Measurements from ENCODE around the gene ZFAND6.
"Not testable (repeated sequence)": the region's sequence is repeated elsewhere in the genome, so short reads cannot be mapped to it uniquely, and the experiment has no call there.

The ZFAND6 gene

DNA sequence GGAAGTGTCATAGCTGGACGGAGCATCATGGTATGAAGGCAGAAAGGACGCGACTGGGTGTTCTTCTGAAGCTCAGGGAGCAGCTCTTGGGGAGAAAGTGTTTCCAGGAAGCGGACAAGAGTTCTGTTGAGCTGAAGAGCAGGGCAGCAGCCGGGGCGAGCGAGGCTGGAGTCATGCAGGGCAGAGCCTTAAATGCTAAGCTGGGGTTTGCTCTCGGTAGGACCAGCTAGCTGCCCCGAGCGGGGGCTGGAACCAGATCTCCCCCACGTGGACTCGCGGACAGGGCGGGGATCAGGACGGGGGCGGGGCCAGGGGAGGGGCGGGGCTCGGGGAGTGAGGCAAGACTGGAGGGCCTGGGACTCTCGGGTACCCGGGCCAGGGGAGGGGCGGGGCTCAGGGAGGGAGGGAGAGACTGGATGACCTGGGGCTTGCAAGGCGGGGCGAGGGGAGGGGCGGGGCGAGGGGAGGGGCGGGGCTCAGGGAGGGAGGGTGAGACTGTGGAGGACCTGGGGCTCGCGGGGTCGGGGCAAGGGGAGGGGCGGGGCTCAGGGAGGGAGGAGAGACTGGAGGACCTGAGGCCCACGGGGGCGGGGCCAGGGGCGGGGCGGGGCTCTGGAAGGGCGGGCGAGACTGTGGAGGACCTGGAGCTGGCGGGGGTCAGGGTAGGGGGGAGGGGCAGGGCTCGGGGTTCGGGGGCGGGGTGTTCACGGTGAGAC, 92.9 kb downstream of the ZFAND6 start:
- DNase-seq, result peak; percentile 89

DNA sequence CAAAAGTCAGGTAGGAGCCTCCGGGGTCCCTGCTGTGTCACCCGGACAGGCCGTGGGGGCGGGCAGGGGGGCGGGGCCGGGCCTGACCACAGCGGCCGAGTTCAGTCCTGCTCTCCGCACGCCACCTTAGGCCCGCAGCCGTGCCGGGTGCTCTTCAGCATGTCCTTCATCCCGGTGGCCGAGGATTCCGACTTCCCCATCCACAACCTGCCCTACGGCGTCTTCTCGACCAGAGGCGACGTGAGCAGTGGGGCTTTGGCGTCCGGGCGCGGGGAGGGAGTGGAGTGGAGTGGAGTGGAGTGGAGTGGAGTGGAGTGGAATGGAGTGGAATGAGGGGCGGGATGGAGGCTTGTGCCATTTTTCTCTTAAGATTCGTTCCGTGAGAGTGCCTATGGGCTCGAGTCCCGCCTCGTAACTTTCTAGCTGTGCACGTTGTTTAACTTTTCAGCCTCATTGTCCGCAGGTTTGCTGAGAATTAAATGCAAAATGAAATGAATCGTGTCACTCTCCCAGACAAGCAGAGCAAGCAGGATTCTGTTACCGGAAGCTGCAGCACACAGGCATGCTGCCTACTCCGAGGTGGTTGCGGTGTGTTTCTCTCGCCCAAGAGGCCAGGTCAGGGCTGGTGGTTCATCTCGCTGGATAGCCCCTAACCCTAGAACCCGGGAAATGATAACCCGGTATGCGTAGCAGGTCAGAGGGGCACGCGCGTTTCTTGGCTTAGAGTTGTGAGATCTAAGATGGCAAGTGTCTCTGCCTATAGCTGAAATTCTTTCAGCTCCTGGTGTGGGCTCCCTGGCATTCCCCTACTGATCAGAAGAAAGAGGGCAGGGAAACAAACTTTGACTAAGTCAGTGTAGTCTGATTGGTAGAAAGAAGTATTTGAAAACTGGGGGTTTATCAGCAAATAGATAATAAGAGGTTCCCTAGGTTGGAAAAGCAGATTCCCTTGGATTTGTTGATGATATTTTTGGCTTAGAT, 93.7 kb downstream of the ZFAND6 start, which contains the start of gene FAH:
Gene FAH (plus strand): TSS at position 104 of the 981 bp plus-strand sequence. CDS start 56 bp downstream, at position 160.
- peak; percentile 58 for DNase-seq

DNA sequence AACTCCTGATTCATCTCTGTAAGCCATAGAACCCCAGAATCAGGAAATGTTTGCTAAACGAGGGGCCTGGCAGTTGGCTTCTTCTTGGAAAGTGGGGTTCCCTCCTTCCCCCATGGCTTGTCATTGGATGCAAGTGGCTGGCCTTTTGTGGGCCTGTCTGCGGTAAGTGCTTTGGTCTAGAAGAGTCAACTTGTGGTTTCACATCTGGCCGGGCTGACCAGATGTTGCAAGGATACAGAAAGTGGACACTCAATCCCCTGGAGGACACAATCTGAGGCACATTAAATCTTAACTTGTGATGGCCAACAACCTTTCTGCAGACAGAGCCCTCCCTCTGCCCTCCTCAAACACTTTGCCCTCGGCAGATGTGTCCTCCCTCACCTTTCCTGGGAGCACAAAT, 94.4 kb downstream of the ZFAND6 start:
- DNase-seq, result no peak

DNA sequence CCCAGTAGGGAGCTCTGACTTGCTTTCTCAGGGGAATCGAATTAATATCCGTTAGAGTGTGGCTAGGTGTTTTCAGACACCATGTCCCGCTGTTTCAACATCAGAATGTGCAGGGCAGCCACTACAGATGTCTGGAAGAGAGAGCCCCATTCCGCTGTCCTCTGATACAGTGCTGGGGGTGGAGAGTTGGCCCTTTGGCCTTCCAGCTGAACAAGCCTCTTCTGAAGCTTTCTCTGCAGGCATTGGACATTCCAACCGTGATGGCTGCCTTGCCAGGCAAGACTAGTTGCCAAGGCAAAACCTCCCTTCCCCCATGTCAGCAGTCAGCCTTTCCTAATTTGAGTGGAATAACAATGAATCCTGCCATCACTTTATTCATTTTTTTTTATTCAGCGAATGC, 94.9 kb downstream of the ZFAND6 start:
- DNase-seq, result no peak

DNA sequence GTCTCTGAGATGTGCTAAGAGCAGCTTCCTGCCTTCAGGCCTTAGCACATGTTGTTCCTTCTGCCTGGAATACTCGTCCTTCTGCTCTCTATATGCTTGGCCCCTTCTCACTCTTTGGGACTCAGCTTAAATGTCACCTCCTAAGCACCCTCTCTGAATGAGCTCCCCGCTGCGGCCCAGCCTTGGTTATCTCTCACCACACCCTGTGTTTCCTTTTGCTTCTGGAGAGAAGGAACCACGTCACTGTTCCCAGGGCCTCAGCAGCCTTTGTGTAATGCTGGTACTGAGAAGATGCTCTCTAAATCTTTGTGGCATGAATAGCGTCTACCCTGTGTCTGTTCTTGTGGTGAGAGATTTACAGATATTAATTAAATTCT, 95.5 kb downstream of the ZFAND6 start:
- DNase-seq, result no peak

DNA sequence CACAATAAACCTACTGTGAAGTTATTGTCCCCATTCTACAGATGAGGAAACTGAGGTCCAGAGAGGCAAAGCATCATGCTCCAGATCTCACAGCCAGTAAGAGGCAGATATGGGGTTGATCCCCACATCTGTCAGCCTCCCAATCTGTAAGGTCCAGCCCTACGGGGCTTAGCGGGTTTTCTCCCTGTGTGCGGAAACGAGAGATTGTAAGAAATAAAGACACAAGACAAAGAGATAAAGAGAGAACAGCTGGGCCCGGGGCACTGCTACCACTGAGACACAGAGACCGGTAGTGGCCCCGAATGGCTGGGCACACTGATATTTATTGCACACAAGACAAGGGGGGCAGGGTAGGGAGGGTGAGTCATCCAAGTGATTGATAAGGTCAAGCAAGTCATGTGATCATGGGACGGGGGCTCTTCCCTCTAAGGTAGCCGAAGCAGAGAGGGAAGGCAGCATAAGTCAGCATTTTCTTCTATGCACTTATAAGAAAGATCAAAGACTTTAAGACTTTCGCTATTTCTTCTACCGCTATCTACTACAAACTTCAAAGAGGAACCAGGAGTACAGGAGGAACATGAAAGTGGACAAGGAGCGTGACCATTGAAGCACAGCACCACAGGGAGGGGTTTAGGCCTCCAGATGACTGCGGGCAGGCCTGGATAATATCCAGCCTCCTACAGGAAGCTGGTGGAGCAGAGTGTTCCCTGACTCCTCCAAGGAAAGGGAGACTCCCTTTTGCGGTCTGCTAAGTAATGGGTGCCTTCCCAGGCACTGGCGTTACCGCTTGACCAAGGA, 96.1 kb downstream of the ZFAND6 start:
- DNase-seq, result not testable (repeated sequence)

DNA sequence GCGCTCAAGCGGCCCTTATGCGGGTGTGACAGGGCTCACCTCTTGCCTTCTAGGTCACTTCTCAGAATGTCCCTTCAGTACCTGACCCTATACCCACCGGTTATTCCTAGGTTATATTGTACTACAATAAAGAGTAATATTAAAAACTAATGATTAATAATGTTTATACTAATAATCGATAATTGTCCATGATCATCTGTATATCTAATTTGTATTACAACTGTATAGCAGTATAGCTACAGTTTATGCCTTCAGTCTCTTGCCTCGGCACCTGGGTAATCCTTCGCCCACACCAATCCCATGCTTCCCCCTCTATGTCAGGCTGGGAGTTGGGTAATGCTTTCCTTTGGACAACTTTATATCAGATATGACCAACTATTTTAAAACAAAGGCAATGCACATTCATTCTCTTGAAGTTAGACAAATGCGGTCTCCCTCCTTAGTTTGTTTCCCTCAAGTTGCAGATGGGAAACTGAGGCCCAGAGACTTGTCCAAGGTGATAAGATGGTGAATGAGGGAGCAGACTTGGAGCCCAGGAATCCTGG, 96.8 kb downstream of the ZFAND6 start:
- DNase-seq, result no peak

DNA sequence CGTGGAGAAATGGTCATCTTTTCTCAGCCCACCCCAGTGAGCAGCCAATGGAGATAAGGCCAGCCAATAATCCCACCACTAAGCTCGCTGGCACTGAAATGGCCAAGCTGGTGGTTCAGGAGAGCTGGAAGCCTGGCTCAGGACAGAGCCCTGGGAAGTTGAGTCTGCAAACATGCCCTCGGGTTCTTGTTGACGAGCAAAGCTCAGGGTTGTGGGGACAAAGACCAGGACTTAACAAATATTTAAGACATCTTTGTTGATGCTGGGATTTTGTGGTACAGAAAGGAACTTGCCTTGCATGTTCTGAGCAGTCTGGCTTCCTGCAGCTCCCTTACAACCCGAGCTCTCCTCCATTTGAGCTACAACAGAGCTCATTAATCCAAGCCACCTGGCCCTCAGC, 97.7 kb downstream of the ZFAND6 start:
- no peak for DNase-seq

DNA sequence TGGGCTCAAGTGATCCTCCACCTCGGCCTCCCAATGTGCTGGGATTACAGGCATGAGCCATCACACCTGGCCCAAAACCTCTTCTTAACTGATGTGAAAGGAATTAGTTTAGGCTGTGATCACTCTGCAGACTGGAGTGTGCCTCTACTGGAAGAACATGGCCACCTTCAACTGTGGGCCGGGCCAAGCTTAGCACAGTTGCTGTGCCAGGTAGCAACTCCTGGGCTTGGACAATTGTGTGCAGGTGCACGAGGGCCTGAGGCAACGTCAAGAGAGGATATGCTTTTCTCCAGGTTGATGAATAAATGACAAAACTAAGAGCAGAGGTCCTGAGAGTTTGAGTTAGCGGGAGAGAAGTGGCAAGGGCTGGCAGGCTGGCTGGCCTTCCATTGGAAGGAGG, 99.8 kb downstream of the ZFAND6 start:
- no peak for DNase-seq

DNA sequence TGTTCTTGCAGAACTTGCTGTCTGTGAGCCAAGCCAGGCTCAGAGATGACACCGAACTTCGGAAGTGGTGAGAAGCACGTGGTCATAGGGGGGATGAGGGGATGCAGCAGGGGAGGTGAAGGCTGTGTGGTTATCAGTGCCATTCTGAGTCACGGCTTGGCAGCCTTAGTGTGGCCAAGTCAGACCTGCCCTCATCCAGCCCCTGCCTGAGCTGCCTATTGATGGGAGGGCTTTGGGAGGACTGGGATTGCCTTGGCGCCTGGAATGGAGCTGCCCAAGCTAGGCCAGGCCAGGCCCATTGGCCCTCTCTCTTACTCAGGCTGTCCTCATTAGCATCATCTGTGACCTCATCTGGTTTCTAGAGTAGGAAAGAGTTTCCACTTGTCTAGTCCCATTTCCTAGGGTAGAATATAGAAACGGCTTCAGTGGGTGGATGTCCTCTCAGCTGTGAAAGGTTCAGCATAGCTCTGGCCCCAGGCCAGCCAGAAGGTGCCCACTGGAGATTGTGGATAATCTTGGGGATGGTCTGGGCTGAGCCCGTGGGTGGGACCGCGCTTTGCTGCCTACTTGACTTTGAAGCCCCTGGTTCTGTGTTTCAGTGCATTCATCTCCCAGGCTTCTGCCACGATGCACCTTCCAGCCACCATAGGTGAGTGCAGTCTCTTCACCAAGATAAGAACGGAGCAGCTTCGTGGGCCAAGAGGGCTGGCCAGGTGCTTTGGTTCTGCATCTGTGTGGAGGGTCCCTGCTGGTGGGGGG, 100.5 kb downstream of the ZFAND6 start:
- DNase-seq, result no peak

DNA sequence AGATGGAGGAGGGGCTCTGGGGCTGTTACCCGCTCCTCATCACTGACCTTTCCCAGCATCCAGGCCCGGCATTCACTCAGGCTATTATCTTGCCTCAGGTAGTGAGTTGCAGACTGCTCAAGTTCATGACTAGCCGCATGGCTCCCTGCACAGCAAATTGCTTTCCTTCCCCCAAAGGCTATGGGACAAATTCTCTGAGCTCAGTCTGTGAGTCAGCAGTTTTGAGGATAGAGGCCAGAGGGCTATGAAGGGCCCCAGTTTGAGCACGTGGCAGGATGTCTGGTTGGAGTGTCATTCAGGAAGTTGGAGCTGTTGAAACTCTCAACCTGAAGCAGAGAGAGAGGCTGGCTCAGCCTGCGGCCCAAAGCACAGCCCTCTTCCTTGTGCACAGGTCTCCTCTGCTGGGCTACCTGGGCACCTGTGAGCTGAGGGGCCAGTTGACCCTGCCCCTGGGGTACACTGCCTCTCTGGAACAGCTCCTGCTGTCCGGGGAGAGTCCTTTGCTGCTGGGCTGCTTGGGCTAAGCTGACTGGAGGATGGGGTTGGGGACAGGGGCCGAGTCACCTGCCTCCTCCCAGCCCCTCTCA, 101.2 kb downstream of the ZFAND6 start:
- peak; percentile 20 for DNase-seq

DNA sequence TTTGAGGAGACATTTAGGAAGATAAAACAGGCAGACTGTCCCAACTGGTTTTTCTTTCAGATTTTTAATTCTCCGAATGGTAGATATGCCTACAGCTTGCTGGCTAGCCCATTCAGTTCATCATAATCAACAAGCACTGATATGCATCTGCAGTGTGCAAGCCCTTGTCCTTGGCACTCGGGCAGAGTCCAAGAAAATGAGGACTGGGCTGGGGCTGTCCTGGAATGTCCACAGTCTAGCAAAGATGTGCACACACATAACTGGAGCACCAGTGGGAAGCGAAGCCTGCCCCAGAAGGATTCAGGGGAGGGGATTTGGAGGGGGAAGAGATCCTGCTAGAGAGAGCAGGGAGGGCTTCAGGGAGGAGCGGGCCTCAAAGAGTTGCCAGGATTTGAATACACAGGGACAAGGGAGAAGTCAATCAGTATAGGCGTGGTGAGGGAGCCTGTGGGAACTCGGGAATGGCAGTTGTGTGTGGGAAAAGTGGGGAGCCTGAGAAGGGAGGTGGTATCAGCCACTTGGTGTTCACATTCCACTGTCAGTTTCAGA, 102.1 kb downstream of the ZFAND6 start:
- DNase-seq, result no peak

DNA sequence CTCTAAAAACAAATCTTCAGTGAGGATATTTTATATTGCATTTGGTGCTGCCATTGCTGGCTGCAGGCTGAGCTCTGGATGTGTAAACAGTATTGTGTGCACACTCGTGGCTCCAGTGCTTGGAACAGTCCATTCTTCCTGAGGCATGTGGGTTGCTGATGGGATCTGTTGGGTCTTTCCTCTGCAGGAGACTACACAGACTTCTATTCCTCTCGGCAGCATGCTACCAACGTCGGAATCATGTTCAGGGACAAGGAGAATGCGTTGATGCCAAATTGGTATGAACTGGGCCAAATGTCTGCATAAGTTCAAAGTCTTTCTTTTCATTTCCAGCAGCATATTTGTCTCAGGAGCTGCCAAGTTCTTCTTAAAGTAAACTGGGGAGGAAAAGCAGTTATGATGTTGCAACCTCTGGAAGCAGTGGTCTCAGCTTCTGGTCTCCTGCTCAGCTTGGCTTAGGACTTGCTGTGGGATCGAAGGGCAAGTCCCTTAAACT, 102.6 kb downstream of the ZFAND6 start:
- no peak for DNase-seq

DNA sequence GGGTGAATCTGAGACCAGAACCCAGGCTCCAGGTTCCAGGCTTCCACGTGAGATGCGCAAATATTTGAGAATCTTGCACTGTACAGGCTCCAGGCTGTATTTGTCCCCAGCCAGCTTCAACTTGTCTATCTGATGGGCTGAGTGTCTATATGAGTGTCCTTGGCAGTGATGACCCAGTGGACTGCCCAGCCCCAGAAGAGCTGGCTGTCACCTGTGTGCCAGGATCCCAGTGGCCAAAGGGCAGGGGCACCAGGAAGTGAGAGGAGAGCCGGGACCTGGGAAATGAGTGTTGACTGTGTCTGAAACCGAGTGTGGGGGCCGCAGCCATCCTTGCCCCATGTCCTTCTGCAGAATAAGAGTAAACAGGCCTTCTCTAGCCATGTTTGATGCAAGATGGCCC, 103.7 kb downstream of the ZFAND6 start:
- DNase-seq, result no peak

DNA sequence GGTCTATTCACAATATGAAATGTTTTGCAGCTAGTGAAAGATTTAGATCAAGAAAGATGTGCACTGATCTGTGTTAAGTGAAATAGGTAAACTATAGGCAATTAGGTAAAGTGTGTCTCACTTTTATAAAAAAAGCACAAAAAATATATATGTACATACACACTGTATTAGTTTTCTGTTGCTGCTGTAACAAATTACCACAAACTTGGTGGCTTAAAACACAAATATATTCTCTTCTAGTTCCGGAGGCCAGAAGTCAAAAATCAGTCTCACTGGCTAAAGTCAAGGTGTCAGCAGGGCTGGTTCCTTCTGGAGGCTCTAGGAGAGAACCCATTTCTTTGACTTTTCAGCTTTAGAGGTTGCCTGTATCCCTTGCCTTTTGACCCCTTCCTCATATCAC, 104.4 kb downstream of the ZFAND6 start:
- no peak for DNase-seq

DNA sequence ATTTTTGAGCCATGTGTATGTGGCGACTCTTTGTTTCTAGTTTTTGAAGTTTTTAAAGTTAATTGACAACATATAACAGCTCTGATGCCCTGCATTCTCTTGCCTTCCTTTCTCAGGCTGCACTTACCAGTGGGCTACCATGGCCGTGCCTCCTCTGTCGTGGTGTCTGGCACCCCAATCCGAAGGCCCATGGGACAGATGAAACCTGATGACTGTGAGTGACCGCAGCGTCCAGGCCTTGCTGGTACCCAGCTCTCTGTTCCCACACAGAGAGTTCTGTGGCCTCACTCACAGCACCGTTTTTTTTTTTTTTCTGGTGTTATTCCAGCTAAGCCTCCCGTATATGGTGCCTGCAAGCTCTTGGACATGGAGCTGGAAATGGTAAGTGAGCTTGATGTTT, 108.5 kb downstream of the ZFAND6 start:
- DNase-seq, result no peak

DNA sequence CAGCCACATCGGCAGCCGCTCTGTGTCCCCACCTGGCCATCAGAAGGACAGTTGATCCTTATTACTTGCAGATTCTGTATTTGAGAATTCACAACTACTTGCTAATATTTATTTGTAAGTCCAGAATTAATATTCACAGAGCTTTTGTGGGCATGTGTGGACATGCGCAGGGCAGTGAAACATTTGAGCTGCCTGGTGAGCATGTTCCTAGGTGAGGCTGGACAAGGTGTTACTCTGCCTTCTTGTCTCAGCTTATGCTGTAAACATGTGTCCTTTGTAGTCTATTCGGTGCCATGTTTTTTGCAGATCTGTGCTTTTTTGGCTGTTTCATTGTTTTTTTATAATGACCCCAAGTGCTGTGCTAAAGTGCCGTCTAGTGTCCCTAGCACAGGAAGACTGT, 108.9 kb downstream of the ZFAND6 start:
- DNase-seq, result no peak

DNA sequence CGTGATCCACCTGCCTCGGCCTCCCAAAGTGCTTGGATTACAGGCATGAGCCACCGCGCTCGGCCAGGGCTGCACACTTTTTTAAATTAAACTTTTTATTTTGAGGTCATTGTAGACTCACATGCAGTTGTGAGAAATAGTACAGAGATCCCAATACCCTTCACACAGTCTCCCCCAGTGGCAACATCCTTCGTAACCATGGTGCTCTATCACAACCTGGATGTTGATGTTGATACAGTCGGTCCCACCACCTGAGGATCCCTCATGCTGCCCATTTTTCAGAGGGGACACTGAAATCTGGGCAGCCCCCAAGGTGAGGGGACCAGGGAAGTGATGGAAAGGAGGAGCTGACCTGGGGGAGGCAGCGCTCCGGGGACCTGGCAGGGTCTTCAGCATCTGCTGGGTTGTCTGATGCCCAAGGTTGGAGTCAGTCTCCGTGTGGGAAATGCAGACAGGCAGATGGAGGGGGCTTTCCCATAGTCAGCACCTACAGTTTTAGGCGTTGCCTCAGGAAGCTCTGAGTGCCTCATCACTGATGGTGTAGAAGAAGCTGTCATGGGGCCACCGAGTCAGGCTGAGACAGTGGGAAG, 110.4 kb downstream of the ZFAND6 start:
- no peak for DNase-seq

DNA sequence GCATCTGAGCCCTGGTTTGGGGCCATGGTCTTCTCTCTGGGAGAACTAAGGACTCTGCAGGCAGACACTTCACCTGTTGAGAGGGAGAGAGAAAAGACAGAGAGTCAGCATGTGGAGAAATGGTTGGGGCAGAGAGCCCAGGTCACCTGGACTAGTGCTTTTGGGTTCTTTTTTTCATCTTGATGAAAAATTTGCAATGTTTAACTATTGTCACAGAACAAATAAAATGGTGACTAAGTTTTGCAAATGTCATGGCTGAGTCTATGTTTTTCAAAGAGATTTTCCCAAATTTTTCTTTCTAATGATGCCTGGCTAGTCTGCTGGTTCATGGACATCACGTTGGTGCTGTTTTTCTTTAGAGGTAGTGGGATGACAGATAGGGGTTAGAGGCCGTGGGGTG, 111.1 kb downstream of the ZFAND6 start:
- no peak for DNase-seq

DNA sequence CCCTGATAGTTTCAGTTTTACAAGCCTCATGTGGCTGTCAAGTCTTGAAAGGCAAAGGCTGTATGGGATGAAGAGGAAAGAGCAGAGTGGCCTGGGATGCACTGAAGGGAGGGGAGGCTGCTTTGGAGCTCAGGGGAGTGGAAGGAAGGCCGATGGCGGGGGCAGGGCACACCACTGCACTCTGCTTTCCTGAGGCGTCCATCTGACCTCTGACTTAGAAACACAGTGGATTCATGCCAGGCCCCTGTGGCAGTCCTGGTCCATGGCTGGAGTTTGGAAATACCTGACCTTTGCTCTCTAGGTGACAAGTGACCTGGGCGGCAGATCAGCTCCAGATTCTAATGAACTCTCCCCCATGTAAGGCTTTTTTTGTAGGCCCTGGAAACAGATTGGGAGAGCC, 112.3 kb downstream of the ZFAND6 start:
- DNase-seq, result no peak

DNA sequence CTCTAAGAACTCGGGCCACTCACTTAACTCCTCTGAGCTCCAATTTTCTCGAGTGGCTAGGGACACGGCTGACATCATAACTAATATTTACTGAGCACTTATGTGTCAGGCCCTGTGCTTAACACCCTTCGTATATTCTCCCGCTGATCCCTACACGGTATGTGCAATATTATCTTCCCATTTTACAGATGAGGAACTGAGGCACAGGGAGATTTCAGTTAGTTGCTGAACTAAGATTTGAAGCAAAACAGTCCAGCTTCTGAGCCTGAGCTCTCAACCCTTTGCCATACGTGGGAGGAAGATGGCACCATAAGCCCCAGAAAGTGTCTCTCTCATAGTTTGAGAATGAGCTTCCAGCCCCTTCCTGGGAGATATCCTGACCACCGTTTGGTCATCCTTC, 112.9 kb downstream of the ZFAND6 start:
- DNase-seq, result no peak
